HepG2 (cell line): ENCODE results near the gene SLCO4A1. TPM values are rescaled to one million over a fixed set of nuclear protein-coding genes. Genes with fewer than 3 reads are reported as not detected.

Source experiments
- CBX5 ChIP-seq: sonication (generic); formaldehyde crosslinking; IDR thresholded peaks from 2 replicates; pipeline ENCODE4 v1.4.0; 2020; ENCODE audit warnings: missing genetic modification reagents, borderline replicate concordance
- EEA1 ChIP-seq: sonication (generic); formaldehyde crosslinking; IDR thresholded peaks from 2 replicates; pipeline ENCODE4 v1.5.1; 2020; ENCODE audit warnings: mild to moderate bottlenecking, missing genetic modification reagents, borderline replicate concordance
- ELF4 ChIP-seq: sonication (generic); formaldehyde crosslinking; IDR thresholded peaks from 2 replicates; pipeline ENCODE4 v1.5.0; 2020; ENCODE audit warnings: missing genetic modification reagents, mild to moderate bottlenecking, moderate library complexity, borderline replicate concordance
- HDAC2 ChIP-seq: sonication (generic); formaldehyde crosslinking; IDR thresholded peaks from 2 replicates; pipeline ENCODE4 v1.4.0; 2020; ENCODE audit warnings: missing genetic modification reagents
- IKZF4 ChIP-seq: sonication (generic); formaldehyde crosslinking; IDR thresholded peaks from 2 replicates; pipeline ENCODE4 v1.5.1; 2020; ENCODE audit warnings: borderline replicate concordance, mild to moderate bottlenecking, low read depth, missing genetic modification reagents; ENCODE audit errors: not compliant biosample characterization
- NR0B2 ChIP-seq: sonication (generic); formaldehyde crosslinking; IDR thresholded peaks from 2 replicates; pipeline ENCODE4 v1.4.0; 2020; ENCODE audit warnings: mild to moderate bottlenecking, missing genetic modification reagents
- SMARCC2 ChIP-seq: fragments of 450-650 bp; IDR thresholded peaks from 2 replicates; pipeline ENCODE4 v1.6.1; 2017; ENCODE audit warnings: antibody characterized with exemption, mild to moderate bottlenecking
- SRSF1 ChIP-seq: fragments of 200-400 bp; formaldehyde crosslinking; optimal IDR thresholded peaks from 2 replicates; pipeline ENCODE3; 2017; ENCODE audit warnings: mild to moderate bottlenecking, low read depth, low read length, moderate library complexity
- STAG1 ChIP-seq: sonication (generic); formaldehyde crosslinking; IDR thresholded peaks from 2 replicates; pipeline ENCODE4 v1.4.0; 2020; ENCODE audit warnings: missing genetic modification reagents
- WIZ ChIP-seq: sonication (generic); formaldehyde crosslinking; IDR thresholded peaks from 2 replicates; pipeline ENCODE4 v1.5.1; 2020; ENCODE audit warnings: mild to moderate bottlenecking, missing genetic modification reagents
- ZMAT3 ChIP-seq: sonication (generic); formaldehyde crosslinking; conservative IDR thresholded peaks from 2 replicates; pipeline ENCODE4 v1.7.0; 2021; ENCODE audit warnings: missing genetic modification reagents
- ZNF207 ChIP-seq: fragments of 450-650 bp; IDR thresholded peaks from 2 replicates; pipeline ENCODE4 v1.6.1; 2016; ENCODE audit warnings: antibody characterized with exemption, borderline replicate concordance
- ZNF326 ChIP-seq: sonication (generic); formaldehyde crosslinking; IDR thresholded peaks from 2 replicates; pipeline ENCODE4 v1.4.0; 2020; ENCODE audit warnings: missing genetic modification reagents, borderline replicate concordance
- ZNF343 ChIP-seq: sonication (generic); formaldehyde crosslinking; IDR thresholded peaks from 2 replicates; pipeline ENCODE4 v1.4.0; 2020; ENCODE audit warnings: mild to moderate bottlenecking, missing genetic modification reagents
- ZNF451 ChIP-seq: sonication (generic); formaldehyde crosslinking; IDR thresholded peaks from 2 replicates; pipeline ENCODE4 v1.5.0; 2020; ENCODE audit warnings: mild to moderate bottlenecking, missing genetic modification reagents
- ZNF460 ChIP-seq: sonication (generic); formaldehyde crosslinking; IDR thresholded peaks from 2 replicates; pipeline ENCODE4 v1.5.1; 2020; ENCODE audit warnings: missing genetic modification reagents, mild to moderate bottlenecking, borderline replicate concordance
- ZNF7 ChIP-seq: IDR thresholded peaks from 2 replicates; pipeline ENCODE4 v1.6.1; 2016; ENCODE audit warnings: missing biosample characterization, missing genetic modification reagents
- ZSCAN25 ChIP-seq: sonication (generic); formaldehyde crosslinking; IDR thresholded peaks from 2 replicates; pipeline ENCODE4 v1.8.0; 2022; ENCODE audit warnings: mild to moderate bottlenecking, missing genetic modification reagents
- polyA plus RNA-seq, 8 experiments: library from polyadenylated mRNA; depleted of rRNA in 3 of 8; stranded (reverse) in 7 of 8; unstranded in 1 of 8; fragments of >200 nt; fragmentation: Illumina TruSeq in 4 of 8; extraction: Trizol in 4 of 8; gene quantifications; 2 replicates each; pipeline versions ENCODE4 v1.2.1 to v1.2.3, GENCODE V29; 2011 to 2016; ENCODE audit warnings: low read depth in 4 of 8, missing spikeins in 1 of 8, mixed read lengths in 1 of 8; ENCODE audit not compliant: insufficient read depth in 1 of 8
- total RNA-seq, 5 experiments: library from RNA; depleted of rRNA; stranded (reverse); fragments of >200 nt; fragmentation: Illumina TruSeq; extraction: Trizol; gene quantifications; 2 replicates each; pipeline ENCODE4 v1.2.3, GENCODE V29; 2016; ENCODE audit warnings: low read depth in 1 of 5
- TF ChIP-seq, protein P1 (sequence below): sonication (generic); formaldehyde crosslinking; IDR thresholded peaks from 2 replicates; pipeline ENCODE4 v1.4.0; 2020; ENCODE audit warnings: mild to moderate bottlenecking, missing genetic modification reagents
- TF ChIP-seq, protein P2 (sequence below): sonication (generic); formaldehyde crosslinking; IDR thresholded peaks from 2 replicates; pipeline ENCODE4 v1.4.0; 2020; ENCODE audit warnings: missing genetic modification reagents
- TF ChIP-seq, protein P3 (sequence below): sonication (generic); formaldehyde crosslinking; IDR thresholded peaks from 2 replicates; pipeline ENCODE4 v1.5.1; 2020; ENCODE audit warnings: mild to moderate bottlenecking, moderate library complexity, missing genetic modification reagents

Gene SLCO4A1
- total and polyA plus RNA-seq, 2 of the 13 experiments (the other 11 are each of a cell fraction or from before 2014, with no cell fraction given): 55.5 to 112 TPM

DNA sequence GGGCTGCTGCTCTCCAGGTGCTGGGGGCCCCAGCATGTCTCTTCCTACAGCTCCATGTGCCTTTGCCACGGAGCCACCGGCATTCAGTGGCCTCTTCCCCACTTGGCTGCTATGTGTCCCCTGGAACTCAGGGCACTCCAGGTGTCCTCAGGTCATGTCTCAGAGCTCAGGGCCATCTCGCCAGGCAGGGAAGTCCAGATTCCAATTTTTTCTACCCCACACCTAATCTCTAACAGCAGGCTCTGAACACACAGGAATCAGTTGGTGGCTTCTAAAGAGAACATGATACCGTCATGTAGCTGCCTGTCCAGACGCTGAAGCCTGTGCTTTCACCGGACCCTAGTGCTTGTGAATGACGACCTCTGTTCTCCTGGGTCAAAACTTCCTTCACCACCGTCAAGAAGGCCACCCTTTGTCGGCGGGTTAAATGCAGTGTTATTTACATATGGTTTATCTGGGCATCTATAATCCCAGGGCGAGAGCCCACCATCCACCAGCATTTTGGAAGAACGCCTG lies 4.2 kb upstream of the SLCO4A1 start (continued):
- TF ChIP-seq, protein P1, sequence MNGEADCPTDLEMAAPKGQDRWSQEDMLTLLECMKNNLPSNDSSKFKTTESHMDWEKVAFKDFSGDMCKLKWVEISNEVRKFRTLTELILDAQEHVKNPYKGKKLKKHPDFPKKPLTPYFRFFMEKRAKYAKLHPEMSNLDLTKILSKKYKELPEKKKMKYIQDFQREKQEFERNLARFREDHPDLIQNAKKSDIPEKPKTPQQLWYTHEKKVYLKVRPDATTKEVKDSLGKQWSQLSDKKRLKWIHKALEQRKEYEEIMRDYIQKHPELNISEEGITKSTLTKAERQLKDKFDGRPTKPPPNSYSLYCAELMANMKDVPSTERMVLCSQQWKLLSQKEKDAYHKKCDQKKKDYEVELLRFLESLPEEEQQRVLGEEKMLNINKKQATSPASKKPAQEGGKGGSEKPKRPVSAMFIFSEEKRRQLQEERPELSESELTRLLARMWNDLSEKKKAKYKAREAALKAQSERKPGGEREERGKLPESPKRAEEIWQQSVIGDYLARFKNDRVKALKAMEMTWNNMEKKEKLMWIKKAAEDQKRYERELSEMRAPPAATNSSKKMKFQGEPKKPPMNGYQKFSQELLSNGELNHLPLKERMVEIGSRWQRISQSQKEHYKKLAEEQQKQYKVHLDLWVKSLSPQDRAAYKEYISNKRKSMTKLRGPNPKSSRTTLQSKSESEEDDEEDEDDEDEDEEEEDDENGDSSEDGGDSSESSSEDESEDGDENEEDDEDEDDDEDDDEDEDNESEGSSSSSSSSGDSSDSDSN: peak; percentile 23; the same call in 1 of the 2 replicates
- no peak for TF ChIP-seq ZNF207
- TF ChIP-seq ZNF326: no peak
- no peak for TF ChIP-seq EEA1 (CRISPR knock-in tag)
- TF ChIP-seq ZSCAN25 (CRISPR knock-in tag): peak; percentile 67
- TF ChIP-seq IKZF4: no peak
- no peak for TF ChIP-seq ZNF451 (CRISPR knock-in tag)
- TF ChIP-seq, protein P2, sequence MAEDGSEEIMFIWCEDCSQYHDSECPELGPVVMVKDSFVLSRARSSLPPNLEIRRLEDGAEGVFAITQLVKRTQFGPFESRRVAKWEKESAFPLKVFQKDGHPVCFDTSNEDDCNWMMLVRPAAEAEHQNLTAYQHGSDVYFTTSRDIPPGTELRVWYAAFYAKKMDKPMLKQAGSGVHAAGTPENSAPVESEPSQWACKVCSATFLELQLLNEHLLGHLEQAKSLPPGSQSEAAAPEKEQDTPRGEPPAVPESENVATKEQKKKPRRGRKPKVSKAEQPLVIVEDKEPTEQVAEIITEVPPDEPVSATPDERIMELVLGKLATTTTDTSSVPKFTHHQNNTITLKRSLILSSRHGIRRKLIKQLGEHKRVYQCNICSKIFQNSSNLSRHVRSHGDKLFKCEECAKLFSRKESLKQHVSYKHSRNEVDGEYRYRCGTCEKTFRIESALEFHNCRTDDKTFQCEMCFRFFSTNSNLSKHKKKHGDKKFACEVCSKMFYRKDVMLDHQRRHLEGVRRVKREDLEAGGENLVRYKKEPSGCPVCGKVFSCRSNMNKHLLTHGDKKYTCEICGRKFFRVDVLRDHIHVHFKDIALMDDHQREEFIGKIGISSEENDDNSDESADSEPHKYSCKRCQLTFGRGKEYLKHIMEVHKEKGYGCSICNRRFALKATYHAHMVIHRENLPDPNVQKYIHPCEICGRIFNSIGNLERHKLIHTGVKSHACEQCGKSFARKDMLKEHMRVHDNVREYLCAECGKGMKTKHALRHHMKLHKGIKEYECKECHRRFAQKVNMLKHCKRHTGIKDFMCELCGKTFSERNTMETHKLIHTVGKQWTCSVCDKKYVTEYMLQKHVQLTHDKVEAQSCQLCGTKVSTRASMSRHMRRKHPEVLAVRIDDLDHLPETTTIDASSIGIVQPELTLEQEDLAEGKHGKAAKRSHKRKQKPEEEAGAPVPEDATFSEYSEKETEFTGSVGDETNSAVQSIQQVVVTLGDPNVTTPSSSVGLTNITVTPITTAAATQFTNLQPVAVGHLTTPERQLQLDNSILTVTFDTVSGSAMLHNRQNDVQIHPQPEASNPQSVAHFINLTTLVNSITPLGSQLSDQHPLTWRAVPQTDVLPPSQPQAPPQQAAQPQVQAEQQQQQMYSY (CRISPR knock-in tag): no peak
- TF ChIP-seq, protein P3, sequence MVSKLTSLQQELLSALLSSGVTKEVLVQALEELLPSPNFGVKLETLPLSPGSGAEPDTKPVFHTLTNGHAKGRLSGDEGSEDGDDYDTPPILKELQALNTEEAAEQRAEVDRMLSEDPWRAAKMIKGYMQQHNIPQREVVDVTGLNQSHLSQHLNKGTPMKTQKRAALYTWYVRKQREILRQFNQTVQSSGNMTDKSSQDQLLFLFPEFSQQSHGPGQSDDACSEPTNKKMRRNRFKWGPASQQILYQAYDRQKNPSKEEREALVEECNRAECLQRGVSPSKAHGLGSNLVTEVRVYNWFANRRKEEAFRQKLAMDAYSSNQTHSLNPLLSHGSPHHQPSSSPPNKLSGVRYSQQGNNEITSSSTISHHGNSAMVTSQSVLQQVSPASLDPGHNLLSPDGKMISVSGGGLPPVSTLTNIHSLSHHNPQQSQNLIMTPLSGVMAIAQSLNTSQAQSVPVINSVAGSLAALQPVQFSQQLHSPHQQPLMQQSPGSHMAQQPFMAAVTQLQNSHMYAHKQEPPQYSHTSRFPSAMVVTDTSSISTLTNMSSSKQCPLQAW (CRISPR knock-in tag): no peak
- TF ChIP-seq WIZ (CRISPR knock-in tag): no peak
- no peak for TF ChIP-seq ZMAT3
- no peak for TF ChIP-seq CBX5
- TF ChIP-seq ELF4 (CRISPR knock-in tag): no peak
- no peak for TF ChIP-seq ZNF460 (CRISPR knock-in tag)
- TF ChIP-seq SRSF1: no peak
- TF ChIP-seq SMARCC2: no peak
- TF ChIP-seq HDAC2 (CRISPR knock-in tag): peak; percentile 40; the same call in 1 of the 2 replicates
- TF ChIP-seq ZNF7 (CRISPR knock-in tag): no peak
- 0 out of 2 replicates have a peak, but pooled peaks have one; percentile 10 for TF ChIP-seq ZNF343 (CRISPR knock-in tag)
- no peak for TF ChIP-seq STAG1 (CRISPR knock-in tag)
- no peak for TF ChIP-seq NR0B2
